ENCODE results near the gene NDE1. TPM values are rescaled to one million over a fixed set of nuclear protein-coding genes. Genes with fewer than 3 reads are reported as not detected.
A peak's percentile ranks its signal among the peaks of the same experiment; 100 is the strongest.

NDE1 gene
- total and polyA plus RNA-seq, 9 of the 15 experiments (the other 6 are each of a cell fraction or from before 2014, with no cell fraction given): 3.1 to 59.9 (median 30.0) TPM

GRCh38 chr16:15754821-15755534, 104.9 kb downstream of the NDE1 start:
- Histone ChIP-seq H3K4me2 (ENCODE audit: insufficient read depth, low read length) (no peak overlapping the region), H3K9me3 (replicated peaks; ENCODE audit: control insufficient read depth, insufficient read depth, low read depth, low read length) (no peaks in the 10 kb centered on the region), H2AFZ (ENCODE audit: low read depth, low read length) (no peak overlapping the region), H3K9me1 (ENCODE audit: control insufficient read depth, insufficient read depth, low read length) (no peaks in the 10 kb centered on the region), H3K27me3 (ENCODE audit: control insufficient read depth in 2 of 2, insufficient read depth in 2 of 2, low read length in 2 of 2) (peaks cover 18 to 39% of the 10 kb centered on the region in 2 experiments), H3K4me3 (no peak overlapping the region), H3K36me3 (ENCODE audit: control insufficient read depth, insufficient read depth, low read length) (no peaks in the 10 kb centered on the region), H3K9ac (ENCODE audit: insufficient read depth in 1 of 2, low read depth in 2 of 2, low read length in 2 of 2) (no peak overlapping the region), H3K79me2 (ENCODE audit: control insufficient read depth, insufficient read depth, low read length) (no peaks in the 10 kb centered on the region), H4K20me1 (replicated peaks; ENCODE audit: control insufficient read depth, insufficient read depth, low read length) (no peaks in the 10 kb centered on the region), H3K4me1 (replicated peaks in 1 of 2; ENCODE audit: control insufficient read depth in 2 of 2, insufficient read depth in 2 of 2, low read length in 2 of 2) (peaks cover 0 to 8% of the 10 kb centered on the region in 2 experiments; a peak in 2 of 5 replicates), H3K27ac (ENCODE audit: extremely low read depth, low read depth, low read length) (no peak overlapping the region)
- FAIRE-seq (no peak), DNase-seq (ENCODE audit: extremely low read depth in 1 of 4, low spot score in 3 of 4) (no peak), ATAC-seq (no peak)
- in situ Hi-C loops (cut with MboI) (no loop called here), intact Hi-C loops (cut with micrococcal nuclease) (no loop called here)
- TF ChIP-seq ZNF589 (CRISPR knock-in tag; IDR thresholded peaks at IDR 0.05; ENCODE audit: low read depth): no peak
- TF ChIP-seq, protein P1, sequence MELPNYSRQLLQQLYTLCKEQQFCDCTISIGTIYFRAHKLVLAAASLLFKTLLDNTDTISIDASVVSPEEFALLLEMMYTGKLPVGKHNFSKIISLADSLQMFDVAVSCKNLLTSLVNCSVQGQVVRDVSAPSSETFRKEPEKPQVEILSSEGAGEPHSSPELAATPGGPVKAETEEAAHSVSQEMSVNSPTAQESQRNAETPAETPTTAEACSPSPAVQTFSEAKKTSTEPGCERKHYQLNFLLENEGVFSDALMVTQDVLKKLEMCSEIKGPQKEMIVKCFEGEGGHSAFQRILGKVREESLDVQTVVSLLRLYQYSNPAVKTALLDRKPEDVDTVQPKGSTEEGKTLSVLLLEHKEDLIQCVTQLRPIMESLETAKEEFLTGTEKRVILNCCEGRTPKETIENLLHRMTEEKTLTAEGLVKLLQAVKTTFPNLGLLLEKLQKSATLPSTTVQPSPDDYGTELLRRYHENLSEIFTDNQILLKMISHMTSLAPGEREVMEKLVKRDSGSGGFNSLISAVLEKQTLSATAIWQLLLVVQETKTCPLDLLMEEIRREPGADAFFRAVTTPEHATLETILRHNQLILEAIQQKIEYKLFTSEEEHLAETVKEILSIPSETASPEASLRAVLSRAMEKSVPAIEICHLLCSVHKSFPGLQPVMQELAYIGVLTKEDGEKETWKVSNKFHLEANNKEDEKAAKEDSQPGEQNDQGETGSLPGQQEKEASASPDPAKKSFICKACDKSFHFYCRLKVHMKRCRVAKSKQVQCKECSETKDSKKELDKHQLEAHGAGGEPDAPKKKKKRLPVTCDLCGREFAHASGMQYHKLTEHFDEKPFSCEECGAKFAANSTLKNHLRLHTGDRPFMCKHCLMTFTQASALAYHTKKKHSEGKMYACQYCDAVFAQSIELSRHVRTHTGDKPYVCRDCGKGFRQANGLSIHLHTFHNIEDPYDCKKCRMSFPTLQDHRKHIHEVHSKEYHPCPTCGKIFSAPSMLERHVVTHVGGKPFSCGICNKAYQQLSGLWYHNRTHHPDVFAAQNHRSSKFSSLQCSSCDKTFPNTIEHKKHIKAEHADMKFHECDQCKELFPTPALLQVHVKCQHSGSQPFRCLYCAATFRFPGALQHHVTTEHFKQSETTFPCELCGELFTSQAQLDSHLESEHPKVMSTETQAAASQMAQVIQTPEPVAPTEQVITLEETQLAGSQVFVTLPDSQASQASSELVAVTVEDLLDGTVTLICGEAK (IDR thresholded peaks at IDR 0.05): peak; percentile 88
- TF ChIP-seq, protein P1 (CRISPR knock-in tag; IDR thresholded peaks at IDR 0.05): peak; percentile 77
- no peak for TF ChIP-seq MTA2 (IDR thresholded peaks at IDR 0.05; ENCODE audit: low read depth)
- BruUV-seq (replicated peaks): no TSS peak
- ChIA-PET CTCF (ENCODE audit: low intra/inter-chr PET ratio) (no interaction called here), POLR2A (interaction anchor here (1.3 kb wide), 1 partner anchor 16 kb away, joined by 5 read pairs; no protein-coding TSS in a partner anchor)
- WGBS (ENCODE audit: insufficient coverage, low coverage, missing lambda C conversion rate): 11% methylated on average over 8 of the region's 8 CpGs
